H1 (cell line): ENCODE measurements around the gene SEMA3G. TPM values are rescaled to one million over a fixed set of nuclear protein-coding genes. Genes with fewer than 3 reads are reported as not detected.

Experiments used
- CTCF ChIA-PET: fragments of 300-600 bp; sonication (Branson Sonifier 250); formaldehyde crosslinking; loops from one replicate; lab custom pipeline; 2021; ENCODE audit not compliant: partially characterized antibody; lab: Charles Lee
- POLR2A ChIA-PET: fragments of 300-600 bp; sonication (Branson Sonifier 250); formaldehyde crosslinking; loops from one replicate; lab custom pipeline; 2021; ENCODE audit warnings: inconsistent platforms; ENCODE audit not compliant: partially characterized antibody; lab: Charles Lee
- DNase-seq, 2 experiments: peaks; one replicate each; pipeline versions ENCODE4 v3.0.0 to v3.0.0-alpha.2; 2010 to 2022; ENCODE audit warnings: low spot score in 2 of 2, low read depth in 1 of 2, mixed read lengths in 1 of 2
- FAIRE-seq: peaks from 2 replicates; lab custom pipeline; 2011; peaks lifted over from hg19 to GRCh38; lab: Jason Lieb, UNC
- H2AFZ ChIP-seq: 2 replicates; pipeline ENCODE4 v1.8.1; 2012; ENCODE audit warnings: low read length, inconsistent platforms
- H2AK5ac ChIP-seq: 2 replicates; pipeline ENCODE4 v1.6.1; 2013; ENCODE audit warnings: low read depth, low read length
- H2BK120ac ChIP-seq: replicated peaks from 2 replicates; pipeline ENCODE3; 2013; ENCODE audit warnings: low read depth, low read length, inconsistent platforms
- H2BK12ac ChIP-seq: 2 replicates; pipeline ENCODE4 v1.6.1; 2013; ENCODE audit warnings: low read depth, low read length
- H2BK15ac ChIP-seq: 2 replicates; pipeline ENCODE4 v1.6.1; 2013; ENCODE audit warnings: low read length
- H2BK20ac ChIP-seq: 2 replicates; pipeline ENCODE4 v1.6.1; 2013; ENCODE audit warnings: low read length
- H2BK5ac ChIP-seq: 2 replicates; pipeline ENCODE4 v1.6.1; 2013; ENCODE audit warnings: low read depth, low read length
- H3K14ac ChIP-seq: 2 replicates; pipeline ENCODE4 v1.6.1; 2013; ENCODE audit warnings: inconsistent platforms; ENCODE audit not compliant: insufficient read length
- H3K18ac ChIP-seq: 2 replicates; pipeline ENCODE4 v1.6.1; 2013; ENCODE audit warnings: low read length; ENCODE audit errors: extremely low read depth
- H3K23ac ChIP-seq: 2 replicates; pipeline ENCODE4 v1.6.1; 2013; ENCODE audit warnings: inconsistent platforms; ENCODE audit not compliant: insufficient read length
- H3K23me2 ChIP-seq: 2 replicates; pipeline ENCODE4 v1.6.1; 2013; ENCODE audit warnings: low read depth, low read length
- H3K27ac ChIP-seq: 2 replicates; pipeline ENCODE4 v1.6.1; 2011; ENCODE audit warnings: low read depth, low read length, inconsistent platforms
- H3K27me3 ChIP-seq, 4 experiments: replicated peaks in 1 of 4; 1 replicate in 1 of 4; 2 replicates in 3 of 4; pipeline versions ENCODE4 v1.6.1 to v1.8.1; 2011 to 2013; ENCODE audit warnings: low read length in 3 of 4, mild to moderate bottlenecking in 3 of 4, inconsistent platforms in 2 of 4, mixed read lengths in 2 of 4, moderate library complexity in 1 of 4; ENCODE audit not compliant: control insufficient read depth in 3 of 4, insufficient read depth in 3 of 4; ENCODE audit errors: extremely low read depth in 1 of 4
- H3K36me3 ChIP-seq, 4 experiments: 2 replicates each; pipeline versions ENCODE4 v1.6.1 to v1.8.1; 2011 to 2013; ENCODE audit warnings: mild to moderate bottlenecking in 4 of 4, low read length in 3 of 4, moderate library complexity in 2 of 4, control low read depth in 1 of 4, inconsistent platforms in 1 of 4; ENCODE audit not compliant: insufficient read depth in 4 of 4, control insufficient read depth in 2 of 4
- H3K4ac ChIP-seq: replicated peaks from 2 replicates; pipeline ENCODE3; 2013; ENCODE audit warnings: low read length, low read depth, mixed read lengths, inconsistent platforms; ENCODE audit not compliant: insufficient read length
- H3K4me1 ChIP-seq, 4 experiments: replicated peaks in 1 of 4; 1 replicate in 1 of 4; 2 replicates in 3 of 4; pipeline versions ENCODE4 v1.6.1 to v1.8.1; 2011 to 2013; ENCODE audit warnings: low read length in 3 of 4, inconsistent platforms in 2 of 4, mixed read lengths in 1 of 4; ENCODE audit not compliant: insufficient read depth in 4 of 4, control insufficient read depth in 3 of 4
- H3K4me2 ChIP-seq, 2 experiments: 2 replicates each; pipeline versions ENCODE4 v1.6.1 to v1.8.1; 2011 to 2013; ENCODE audit warnings: low read depth in 2 of 2, low read length in 2 of 2, control low read depth in 1 of 2, inconsistent platforms in 1 of 2, mild to moderate bottlenecking in 1 of 2; ENCODE audit not compliant: insufficient read depth in 1 of 2
- H3K4me3 ChIP-seq, 4 experiments: fragments of 200-600, 300-600 bp in 1 of 4; sonication (generic), shearing (Covaris generic), sonication (Bioruptor Twin) in 1 of 4; 2 replicates each; pipeline versions ENCODE4 v1.5.1 to v1.8.1; 2011 to 2016; ENCODE audit warnings: low read length in 4 of 4, low read depth in 3 of 4, control low read depth in 2 of 4, inconsistent platforms in 2 of 4, mild to moderate bottlenecking in 2 of 4, mixed read lengths in 1 of 4, moderate library complexity in 1 of 4; ENCODE audit not compliant: insufficient read depth in 2 of 4; ENCODE audit errors: extremely low read depth in 1 of 4
- H3K56ac ChIP-seq: replicated peaks from 2 replicates; pipeline ENCODE3; 2013; ENCODE audit warnings: low read depth, mild to moderate bottlenecking, mixed read lengths, low read length, inconsistent platforms; ENCODE audit not compliant: insufficient read length
- H3K79me1 ChIP-seq: 2 replicates; pipeline ENCODE4 v1.6.1; 2013; ENCODE audit warnings: low read depth, low read length, control low read depth
- H3K79me2 ChIP-seq, 2 experiments: 2 replicates each; pipeline versions ENCODE4 v1.6.1 to v1.8.1; 2012 to 2013; ENCODE audit warnings: low read length in 2 of 2, mild to moderate bottlenecking in 2 of 2, inconsistent platforms in 1 of 2; ENCODE audit not compliant: insufficient read depth in 2 of 2, control insufficient read depth in 1 of 2
- H3K9ac ChIP-seq, 4 experiments: replicated peaks in 1 of 4; 1 replicate in 1 of 4; 2 replicates in 3 of 4; pipeline versions ENCODE4 v1.6.1 to v1.8.1; 2011 to 2013; ENCODE audit warnings: low read depth in 3 of 4, low read length in 3 of 4, control low read depth in 2 of 4, mild to moderate bottlenecking in 2 of 4, moderate library complexity in 2 of 4, inconsistent platforms in 1 of 4; ENCODE audit errors: extremely low read depth in 1 of 4
- H3K9me3 ChIP-seq, 2 experiments: 2 replicates each; pipeline versions ENCODE4 v1.6.1 to v1.8.1; 2012 to 2013; ENCODE audit warnings: mild to moderate bottlenecking in 2 of 2, moderate library complexity in 2 of 2, control low read depth in 1 of 2, inconsistent platforms in 1 of 2, low read depth in 1 of 2, low read length in 1 of 2, mixed read lengths in 1 of 2; ENCODE audit not compliant: insufficient read depth in 2 of 2
- H4K20me1 ChIP-seq, 2 experiments: replicated peaks in 1 of 2; 2 replicates each; pipeline versions ENCODE3 to v1.8.1; 2011 to 2013; ENCODE audit warnings: inconsistent platforms in 2 of 2, low read length in 2 of 2, mild to moderate bottlenecking in 1 of 2; ENCODE audit not compliant: insufficient read depth in 2 of 2, control insufficient read depth in 1 of 2
- H4K5ac ChIP-seq: 2 replicates; pipeline ENCODE4 v1.6.1; 2013; ENCODE audit warnings: low read length, low read depth, mixed read lengths, inconsistent platforms; ENCODE audit not compliant: insufficient read length
- H4K8ac ChIP-seq: 2 replicates; pipeline ENCODE4 v1.8.0; 2013; ENCODE audit warnings: mild to moderate bottlenecking, moderate library complexity, low read length, inconsistent platforms; ENCODE audit not compliant: insufficient read depth; ENCODE audit errors: extremely low read depth
- H4K91ac ChIP-seq: replicated peaks from 2 replicates; pipeline ENCODE3; 2013; ENCODE audit warnings: low read length, mixed read lengths, inconsistent platforms; ENCODE audit not compliant: insufficient read length
- BACH1 ChIP-seq: IDR thresholded peaks from 2 replicates; pipeline ENCODE4 v1.6.1; 2012; ENCODE audit warnings: low read length, improper control_type of control experiment
- SIRT6 ChIP-seq: IDR thresholded peaks from one replicate; pipeline ENCODE4 v1.7.1; 2012; ENCODE audit warnings: low read length, inconsistent platforms
- SP1 ChIP-seq: IDR thresholded peaks from 2 replicates; pipeline ENCODE4 v1.6.1; 2011; ENCODE audit warnings: low read depth, low read length
- WGBS, 2 experiments: shearing (Covaris generic) in 1 of 2; methylation state at CpG; one replicate each; pipeline versions ENCODE4 v1.1.6 to v1.1.7; 2013 to 2015; ENCODE audit warnings: low lambda C conversion rate in 2 of 2, mixed read lengths in 2 of 2, inconsistent platforms in 1 of 2, low coverage in 1 of 2, missing lambda C conversion rate in 1 of 2; ENCODE audit not compliant: insufficient replicate concordance in 2 of 2, insufficient coverage in 1 of 2, insufficient read length in 1 of 2; ENCODE audit errors: extremely low coverage in 1 of 2, missing lambda C conversion rate in 1 of 2; 5-methylcytosine and 5-hydroxymethylcytosine counted together
- polyA plus RNA-seq, 7 experiments: library from polyadenylated mRNA; depleted of rRNA in 3 of 7; stranded (reverse) in 5 of 7; unstranded in 2 of 7; fragments of >200 nt in 5 of 7; fragments of 200-250 nt in 2 of 7; gene quantifications; 1 replicate in 5 of 7; 2 replicates in 1 of 7; 4 replicates in 1 of 7; pipeline versions ENCODE4 v1.2.1 to v1.2.3, GENCODE V29; 2011 to 2013; ENCODE audit warnings: missing spikeins in 2 of 7, mixed read lengths in 2 of 7
- total RNA-seq: library from RNA; stranded (reverse); fragmentation: NEBNext Ultra II Directional; extraction: Animal tissue kit (Norgen Biotek cat#: 25700); gene quantifications from 2 replicates; pipeline ENCODE4 v1.2.1, GENCODE V29; 2021

The SEMA3G gene
- total and polyA plus RNA-seq, 2 of the 8 experiments (the other 6 are each of a cell fraction or from before 2014, with no cell fraction given): 0.95 to 1.5 TPM

DNA sequence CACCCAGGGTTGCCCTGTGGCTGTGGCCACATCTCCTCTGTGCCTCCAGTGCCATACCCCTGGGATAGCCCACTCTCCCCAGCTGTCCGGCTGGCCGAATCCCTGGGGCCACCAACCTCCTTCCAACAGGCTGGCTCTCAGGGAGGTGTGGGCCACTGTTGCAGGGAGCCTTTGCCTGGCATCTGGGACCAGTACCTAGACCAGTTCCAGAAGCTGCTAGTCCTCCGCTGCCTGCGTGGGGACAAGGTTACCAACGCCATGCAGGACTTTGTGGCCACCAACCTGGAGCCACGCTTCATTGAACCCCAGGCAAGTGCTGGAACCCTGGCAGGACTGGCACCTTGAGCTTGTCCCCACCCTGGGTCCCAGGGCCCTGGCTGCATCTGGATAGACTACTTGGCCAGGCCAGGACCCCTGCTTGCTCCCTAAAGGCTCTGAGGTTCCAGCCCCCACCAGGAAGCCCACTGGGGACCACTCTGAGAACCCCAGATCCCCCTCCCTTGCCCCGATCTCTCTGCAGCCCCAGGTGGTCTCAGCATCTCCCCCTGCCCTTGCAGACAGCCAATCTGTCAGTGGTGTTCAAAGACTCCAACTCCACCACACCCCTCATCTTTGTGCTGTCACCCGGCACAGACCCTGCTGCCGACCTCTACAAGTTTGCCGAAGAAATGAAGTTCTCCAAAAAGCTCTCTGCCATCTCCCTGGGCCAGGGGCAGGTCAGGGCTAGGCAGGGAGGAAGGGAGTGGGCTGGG lies 50.0 kb downstream of the SEMA3G start:
- Histone ChIP-seq H3K36me3 (no peaks in the 10 kb centered on the region), H3K27ac (no peak overlapping the region), H3K4me1 (no peaks in the 10 kb centered on the region), H3K4me3 (no peak overlapping the region), H3K27me3 (no peaks in the 10 kb centered on the region), H3K23ac (no peak overlapping the region), H3K56ac (no peak overlapping the region), H4K20me1 (peaks cover 0 to 4% of the 10 kb centered on the region in 2 experiments), H2BK12ac (no peak overlapping the region), H4K91ac (no peak overlapping the region), H3K23me2 (no peaks in the 10 kb centered on the region), H3K79me1 (no peaks in the 10 kb centered on the region; the same call in 1 of the 2 replicates), H2AFZ (no peak overlapping the region), H2AK5ac (no peak overlapping the region), H3K9ac (no peak overlapping the region), H3K14ac (no peak overlapping the region), H3K4ac (no peak overlapping the region), H2BK120ac (no peak overlapping the region), H3K79me2 (no peaks in the 10 kb centered on the region), H2BK5ac (no peak overlapping the region), H3K4me2 (no peak overlapping the region), H2BK20ac (no peak overlapping the region), H4K5ac (no peak overlapping the region), H2BK15ac (no peak overlapping the region), H3K18ac (no peak overlapping the region), H3K9me3 (no peaks in the 10 kb centered on the region), H4K8ac (no peak overlapping the region)
- ChIA-PET CTCF (interaction anchor here (0.7 to 4.6 kb wide), 7 partner anchors 11 to 575 kb away, joined by 3 to 26 read pairs (median 4); no protein-coding TSS in a partner anchor), POLR2A (interaction anchor here (0.6 to 3.0 kb wide), 5 partner anchors 10 to 460 kb away, joined by 3 to 23 read pairs (median 4); partner anchors contain the start of gene WDR82)
- no peak for TF ChIP-seq SP1
- no peak for TF ChIP-seq BACH1
- no peak for TF ChIP-seq SIRT6
- no peak for FAIRE-seq
- WGBS, 2 experiments: 95% methylated on average over 10 of the region's 10 CpGs; no CpG with 5 or more reads in 1 of the 2 experiments
- no peak for DNase-seq
